GM21619 (cell line): ENCODE results near the gene CEP104.

Experiments
- ATAC-seq: cut with Tn5 transposase; IDR thresholded peaks from one replicate; pipeline ENCODE4 v1.9.1; 2021; ENCODE audit not compliant: unreplicated experiment

The CEP104 gene

DNA sequence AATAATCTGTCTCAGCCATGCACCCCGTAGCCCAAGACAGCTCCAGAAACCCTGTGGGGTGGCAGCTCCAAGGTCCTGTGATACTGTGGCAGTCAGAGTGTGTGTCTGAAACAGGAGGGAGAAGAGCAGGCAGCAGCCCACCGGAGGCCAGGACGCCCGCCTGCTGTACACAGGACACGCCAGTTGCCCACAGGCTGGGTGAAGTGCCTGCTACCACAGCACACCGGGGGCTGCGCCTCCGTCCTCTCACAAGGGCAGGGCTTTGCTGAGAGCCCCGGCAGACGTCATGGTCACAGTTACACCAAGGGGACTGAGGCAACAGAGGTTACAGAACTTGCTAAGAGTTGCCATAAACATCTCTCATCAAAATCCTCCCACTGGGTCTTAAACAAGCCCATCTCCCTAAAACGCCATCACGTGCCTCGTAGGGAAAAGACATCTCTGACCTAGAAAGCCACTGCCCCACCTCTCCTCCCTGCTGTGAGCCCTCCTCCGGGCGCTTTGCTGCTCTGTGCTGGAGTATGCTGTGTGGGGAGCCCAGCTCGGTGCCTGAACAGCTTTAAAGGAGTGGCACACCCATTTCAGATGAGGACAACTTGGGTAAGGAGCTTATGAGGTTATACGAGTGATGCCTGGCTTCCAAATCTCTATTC lies 37.7 kb upstream of the CEP104 start:
- no peak for ATAC-seq

GRCh38 chr1:3893190-3893589 lies 36.2 kb upstream of the CEP104 start:
- ATAC-seq: no peak

- no peak for ATAC-seq
Measured at GRCh38 chr1:3892748-3893147, 35.7 kb upstream of the CEP104 start.

DNA sequence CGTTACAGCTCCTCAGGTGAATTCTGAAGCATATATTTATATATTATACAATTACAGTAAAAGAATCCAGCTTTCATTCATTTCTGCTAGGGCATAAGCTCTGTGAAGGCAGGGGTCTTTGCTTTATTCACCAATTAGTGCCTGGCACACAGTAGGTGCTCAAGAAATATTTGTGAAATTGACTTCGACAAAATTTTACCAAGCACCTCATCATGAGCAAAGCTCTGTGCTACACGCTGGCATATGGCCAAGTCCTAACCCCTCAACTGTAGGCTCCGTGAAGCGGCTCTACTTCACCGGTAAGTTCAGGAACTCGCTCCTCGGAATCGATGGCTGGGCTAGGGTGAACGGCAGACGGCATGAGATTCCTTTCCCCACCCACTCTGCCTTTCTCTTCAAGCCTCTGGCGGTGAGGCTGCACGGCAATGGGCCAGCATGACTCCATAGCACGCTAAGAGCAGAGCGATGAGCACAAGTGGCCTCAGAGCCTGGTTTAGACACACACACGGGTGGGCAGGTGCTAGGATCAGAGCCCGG lies 34.4 kb upstream of the CEP104 start:
- ATAC-seq: no peak

DNA sequence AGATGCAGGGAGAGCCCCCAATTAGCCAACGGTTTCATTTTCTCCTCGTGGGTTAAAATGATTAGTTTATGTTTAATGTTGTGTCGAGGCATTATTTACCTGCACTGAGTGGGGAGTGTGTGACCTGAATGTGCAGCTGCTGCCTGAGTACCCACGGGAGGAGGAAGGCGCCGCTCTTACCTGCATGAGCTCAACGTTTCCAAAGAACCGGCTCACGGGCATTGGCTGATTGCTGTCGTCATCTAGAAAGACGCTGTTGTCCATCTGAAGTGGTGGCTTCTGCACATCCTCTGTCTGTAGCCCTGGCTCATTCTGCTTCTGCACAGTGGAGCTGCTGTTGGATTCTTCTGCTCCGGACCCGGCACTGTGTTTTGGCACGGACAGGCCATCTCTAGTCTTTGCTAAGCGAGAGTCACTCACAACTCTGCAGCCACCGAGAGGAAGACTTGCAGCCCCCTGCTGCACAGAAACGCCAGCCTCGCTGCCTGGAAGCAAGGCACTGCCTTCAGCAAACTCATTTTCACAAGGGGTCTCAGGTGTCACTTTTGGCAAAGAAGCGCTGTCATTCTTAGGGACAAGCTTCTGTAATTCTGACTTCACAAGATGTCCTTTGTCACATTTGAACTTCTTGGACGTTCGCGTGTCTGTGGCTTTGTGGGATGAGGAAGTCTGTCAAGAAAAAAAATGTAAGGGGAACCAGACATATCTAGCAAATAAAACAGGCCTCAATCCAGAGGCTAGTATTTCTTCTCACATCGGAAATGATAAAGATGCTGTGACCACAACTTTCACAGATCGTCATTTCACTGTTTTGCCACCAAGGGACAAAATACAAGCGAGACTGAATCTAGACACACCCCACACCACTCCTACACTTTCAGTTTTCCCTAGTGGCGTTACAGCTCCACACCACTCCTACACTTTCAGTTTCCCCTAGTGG lies 33.6 kb upstream of the CEP104 start:
- no peak for ATAC-seq

- no peak for ATAC-seq
Measured at GRCh38 chr1:3889936-3890335, 32.9 kb upstream of the CEP104 start.

- no peak for ATAC-seq
Measured at GRCh38 chr1:3888301-3888700, 31.3 kb upstream of the CEP104 start.

GRCh38 chr1:3886691-3887090 lies 29.7 kb upstream of the CEP104 start:
- ATAC-seq: no peak

DNA sequence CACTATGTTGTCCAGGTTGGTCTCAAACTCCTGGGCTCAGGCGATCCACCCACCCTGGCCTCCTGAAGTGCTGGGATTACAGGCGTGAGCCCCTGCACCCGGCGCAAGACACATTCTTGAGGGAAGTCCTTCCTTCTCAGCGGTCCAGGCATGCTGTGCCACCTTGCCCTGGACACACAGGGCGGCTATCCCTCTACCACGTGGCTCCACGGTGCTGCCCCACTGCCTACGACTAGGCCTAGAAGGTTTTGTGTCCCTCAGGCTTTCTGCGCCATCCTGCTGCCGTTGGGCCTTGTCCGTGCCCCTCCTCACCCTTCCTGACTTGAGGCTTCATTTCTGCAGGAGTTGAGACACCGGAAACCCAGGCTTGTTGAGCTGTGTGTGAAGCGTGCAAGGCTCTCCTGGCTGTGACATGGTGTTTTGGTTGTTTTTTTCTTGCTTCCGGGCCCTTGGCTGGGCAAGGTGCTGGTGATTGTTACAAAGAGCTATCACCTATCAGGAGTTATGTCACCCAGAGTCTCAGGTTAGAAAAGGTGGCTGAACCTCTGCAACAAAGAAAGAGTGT lies 29.2 kb upstream of the CEP104 start:
- no peak for ATAC-seq

DNA sequence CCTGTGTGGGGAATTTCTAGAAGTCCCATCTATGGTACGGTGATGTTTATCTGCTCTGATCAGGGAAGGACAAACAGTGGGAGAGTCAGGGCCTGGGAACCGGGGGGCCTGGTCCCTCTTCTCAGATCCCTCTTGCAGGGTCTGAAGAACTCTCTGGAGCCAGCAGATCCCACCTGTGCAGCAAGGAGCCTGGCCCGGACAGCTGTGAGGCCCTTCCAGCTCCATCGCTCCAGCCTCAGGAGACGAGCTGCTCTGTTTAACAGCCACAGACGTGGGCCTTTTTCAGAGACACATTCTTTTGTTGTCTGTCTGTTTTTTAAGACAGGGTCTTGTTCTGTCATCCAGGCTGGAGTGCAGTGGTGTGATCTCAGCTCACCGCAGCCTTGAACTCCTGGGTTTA lies 28.6 kb upstream of the CEP104 start:
- no peak for ATAC-seq

DNA sequence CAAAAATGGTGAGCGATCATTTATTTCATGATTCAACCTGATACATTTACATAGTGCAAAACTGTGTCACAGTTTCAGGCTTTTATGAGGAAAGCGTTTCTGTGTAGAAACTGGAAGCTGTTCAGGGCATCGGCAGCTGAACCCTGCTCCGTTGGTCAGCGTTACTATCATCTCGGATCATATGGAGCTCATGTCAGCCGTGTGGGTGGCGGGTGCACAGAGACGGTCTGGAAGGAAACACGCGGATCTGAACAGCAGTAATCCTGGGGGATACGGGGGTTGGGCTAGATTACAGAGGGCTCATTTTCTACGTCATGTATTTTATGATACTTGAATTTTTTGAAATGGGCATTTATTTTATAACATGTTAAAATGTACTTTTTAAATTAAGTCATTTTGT lies 28.0 kb upstream of the CEP104 start:
- ATAC-seq: no peak

DNA sequence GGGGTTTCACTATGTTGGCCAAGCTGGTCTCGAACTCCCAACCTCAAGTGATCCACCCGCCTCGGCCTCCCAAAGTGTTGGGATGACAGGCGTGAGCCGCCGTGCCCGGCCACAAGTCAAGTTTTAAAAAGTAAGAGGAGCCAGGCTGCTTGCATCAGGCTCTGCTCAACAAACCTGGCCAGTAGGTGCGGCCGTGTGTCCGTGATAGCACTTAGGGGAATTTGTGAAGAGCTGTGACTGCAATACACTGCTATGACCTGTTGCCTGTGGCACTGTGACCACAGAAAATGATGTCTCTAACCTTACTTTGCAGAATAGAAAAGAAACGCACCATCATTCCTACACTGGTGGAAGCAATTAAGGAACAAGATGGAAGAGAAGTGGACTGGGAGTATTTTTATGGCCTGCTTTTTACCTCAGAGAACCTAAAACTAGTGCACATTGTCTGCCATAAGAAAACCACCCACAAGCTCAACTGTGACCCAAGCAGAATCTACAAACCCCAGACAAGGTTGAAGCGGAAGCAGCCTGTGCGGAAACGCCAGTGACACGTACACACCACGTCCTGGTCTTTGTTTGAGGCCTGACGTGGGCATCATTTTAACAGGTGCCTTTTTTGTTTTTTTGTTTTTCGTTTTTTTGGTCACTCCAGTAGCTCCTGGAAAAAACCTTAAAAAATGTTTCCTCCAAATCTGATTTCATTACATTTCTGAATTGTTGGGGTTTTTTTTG lies 26.3 kb upstream of the CEP104 start:
- ATAC-seq: no peak

DNA sequence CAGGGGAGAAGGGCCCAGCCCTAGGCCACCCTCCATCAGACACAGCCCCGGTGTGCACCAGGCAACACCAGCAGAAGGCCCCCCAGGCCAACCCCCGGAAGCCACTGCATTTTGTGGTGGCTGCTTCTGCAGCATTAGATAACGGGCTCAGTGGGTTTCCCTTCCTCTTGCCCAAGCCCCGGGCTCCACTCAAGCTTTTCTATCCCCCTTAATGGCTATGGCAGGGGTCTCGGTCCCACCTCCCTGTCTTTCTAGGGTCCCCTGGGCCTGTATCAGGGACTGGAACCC lies 24.1 kb upstream of the CEP104 start:
- ATAC-seq: no peak

DNA sequence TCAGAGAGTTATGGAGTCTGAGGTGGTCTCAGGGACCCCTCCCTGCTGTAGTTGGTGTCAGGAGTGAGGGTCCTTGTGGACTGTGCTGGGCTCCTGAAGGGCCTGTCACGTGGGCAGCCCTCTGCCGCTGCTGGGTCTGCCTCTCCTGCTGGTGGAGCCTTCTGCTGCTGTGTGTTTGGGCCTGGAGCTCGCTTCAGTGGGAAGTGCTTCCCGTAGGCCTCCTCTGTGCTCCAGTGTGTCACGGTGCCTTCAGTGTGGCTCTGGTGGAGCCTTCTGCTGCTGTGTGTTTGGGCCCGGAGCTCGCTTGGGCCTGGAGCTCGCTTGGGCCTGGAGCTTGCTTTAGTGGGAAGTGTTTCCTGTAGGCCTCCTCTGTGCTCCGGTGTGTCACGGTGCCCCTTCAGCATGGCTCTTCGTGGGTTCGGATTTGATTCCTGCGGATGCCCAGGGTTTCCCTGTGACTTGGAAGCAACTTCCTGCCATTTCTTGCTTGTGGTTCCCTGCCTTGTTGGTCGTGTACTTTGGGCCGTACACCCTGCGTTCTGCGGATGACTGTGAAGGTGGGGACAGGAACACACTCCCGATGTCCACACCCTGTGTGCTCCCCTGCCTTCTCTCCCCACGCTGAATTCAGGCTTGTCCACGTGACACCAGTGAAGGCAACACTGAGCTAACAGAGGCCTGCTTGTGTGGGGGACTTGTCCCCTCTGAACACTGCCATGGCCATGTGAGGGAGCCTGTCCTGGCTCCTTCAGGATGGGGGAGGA lies 23.6 kb upstream of the CEP104 start:
- no peak for ATAC-seq

GRCh38 chr1:3879787-3880428 lies 22.9 kb upstream of the CEP104 start:
- ATAC-seq: no peak

DNA sequence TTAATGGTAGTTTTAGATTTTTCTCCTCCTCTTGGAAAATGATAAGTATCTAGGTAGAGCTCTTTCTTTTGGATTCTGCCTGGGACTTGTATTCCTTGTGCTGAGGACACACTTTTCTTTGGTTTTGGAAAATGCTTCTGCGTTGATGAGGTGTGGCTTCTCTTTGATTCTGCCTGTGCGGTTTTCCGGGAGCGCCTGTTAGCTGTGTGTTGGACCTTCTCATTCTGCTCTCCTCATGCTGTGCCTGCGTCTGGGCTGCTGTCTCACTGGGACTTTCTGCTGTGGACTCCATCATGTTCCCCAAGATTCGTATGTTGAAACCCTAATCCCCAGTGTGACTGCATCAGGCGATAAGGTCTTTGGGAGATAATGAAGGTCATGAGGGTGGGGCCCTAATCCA lies 22.1 kb upstream of the CEP104 start:
- ATAC-seq: no peak

DNA sequence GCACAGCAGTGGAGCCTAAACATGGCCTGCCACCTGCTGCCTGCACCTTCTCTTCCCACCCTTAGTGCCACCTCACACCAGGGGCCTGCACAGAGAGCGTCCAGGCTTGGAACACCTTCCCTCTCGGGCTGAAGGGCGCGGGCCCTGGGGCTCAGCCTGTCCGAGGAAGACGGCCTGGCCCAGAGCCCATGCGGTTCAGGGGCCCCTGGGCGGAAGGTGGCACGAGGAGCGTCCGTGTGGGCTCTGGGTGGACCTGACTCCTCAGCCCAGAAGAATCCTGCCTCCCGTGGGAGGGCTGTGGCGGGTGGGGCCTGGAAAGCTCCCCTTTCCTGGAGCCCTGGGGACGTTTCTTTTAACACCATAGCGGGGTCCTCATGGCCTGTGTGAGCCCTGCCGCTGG lies 19.7 kb upstream of the CEP104 start:
- no peak for ATAC-seq

DNA sequence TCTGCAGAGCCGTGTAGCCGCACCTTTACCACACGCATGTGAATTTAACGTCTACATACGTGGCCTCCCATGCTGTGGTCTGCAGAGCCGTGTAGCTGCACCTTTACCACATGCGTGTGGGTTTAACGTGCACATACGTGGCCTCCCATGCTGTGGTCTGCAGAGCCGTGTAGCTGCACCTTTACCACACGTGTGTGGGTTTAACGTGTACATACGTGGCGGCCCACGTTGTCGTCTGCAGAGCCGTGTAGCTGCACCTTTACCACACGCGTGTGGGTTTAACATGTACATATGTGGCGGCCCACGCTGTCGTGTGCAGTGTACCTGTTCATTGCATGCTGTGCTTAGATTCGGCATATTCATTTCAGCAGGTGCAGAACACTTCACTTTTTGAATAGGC lies 17.7 kb upstream of the CEP104 start:
- no peak for ATAC-seq

- no peak for ATAC-seq
Measured at GRCh38 chr1:3872546-3872945, 15.5 kb upstream of the CEP104 start.

GRCh38 chr1:3871451-3871805 lies 14.4 kb upstream of the CEP104 start:
- ATAC-seq: no peak
